Epithelial cell of esophagus (primary cell): ENCODE data around the gene TRIP6.

Experiments
- DNase-seq: peaks from one replicate; pipeline ENCODE4 v3.0.0; 2010; ENCODE audit warnings: low read depth
- H3K4me3 ChIP-seq: 2 replicates; pipeline ENCODE4 v1.5.1; 2011; ENCODE audit warnings: mild to moderate bottlenecking, low read length, control low read depth
- CTCF ChIP-seq: IDR thresholded peaks from 2 replicates; pipeline ENCODE4 v1.5.1; 2011; ENCODE audit warnings: low read depth, mild to moderate bottlenecking, low read length, control low read depth, inconsistent platforms; ENCODE audit not compliant: insufficient read depth; ENCODE audit errors: missing control alignments

TRIP6 gene

GRCh38 chr7:100921039-100921438 is 53.9 kb downstream of the TRIP6 start:
- no peak for DNase-seq

More at GRCh38 chr7:100921039-100921438, 53.9 kb downstream of the TRIP6 start:
- H3K4me3 ChIP-seq: no peak overlapping the region
- no peak for TF ChIP-seq CTCF
